ENCODE measurements around the gene C2orf92. TPM values are rescaled to one million over a fixed set of nuclear protein-coding genes. Genes with fewer than 3 reads are reported as not detected.

Gene C2orf92
- total and polyA plus RNA-seq, 2 experiments from 2014 or later, result 1.1 to 1.2 TPM

DNA sequence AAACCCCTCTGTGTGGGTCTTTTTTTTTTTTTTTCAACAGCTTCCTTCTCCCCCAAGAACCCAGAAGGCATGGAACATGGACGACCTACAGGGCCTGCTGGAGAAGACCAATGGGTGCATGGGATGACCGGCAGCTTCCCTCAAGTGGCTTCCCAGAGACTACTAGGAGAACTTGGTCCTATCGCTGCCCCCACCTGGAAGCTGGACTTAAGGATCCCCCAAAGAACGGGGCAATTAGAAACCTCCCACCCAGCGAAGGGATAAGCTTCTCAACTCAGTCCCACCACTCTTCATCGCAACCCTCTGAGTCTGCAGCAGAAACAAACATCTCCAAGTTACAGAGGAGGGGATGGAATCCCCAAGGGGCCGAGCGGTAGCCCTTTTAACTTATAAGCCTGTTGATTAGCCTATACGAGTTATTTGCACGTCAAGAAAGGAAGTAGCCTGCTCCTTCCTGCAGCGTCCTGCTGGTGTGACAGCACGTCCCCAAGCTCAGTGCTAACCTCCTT lies 7.1 kb upstream of the C2orf92 start:
- peak overlapping the region; percentile 77 for H3K4me3 ChIP-seq
- no peaks in the 10 kb centered on the region for H4K20me1 ChIP-seq (ENCODE audit: insufficient read depth)
- H3K4me2 ChIP-seq (ENCODE audit: unreplicated experiment), result peak overlapping the region; percentile 97
- H3K9ac ChIP-seq, result peak overlapping the region; percentile 86
- H3K79me2 ChIP-seq (ENCODE audit: insufficient read depth), result peaks cover 40% of the 10 kb centered on the region
- H3K27me3 ChIP-seq (replicated peaks; ENCODE audit: insufficient read depth), result no peaks in the 10 kb centered on the region
- no peaks in the 10 kb centered on the region; the same call in 1 of the 2 replicates for H3K36me3 ChIP-seq (ENCODE audit: low read depth)
- peak overlapping the region; percentile 98 for H3K27ac ChIP-seq
- in situ Hi-C loops (cut with MboI), result no loop called here
- TF ChIP-seq EZH2phosphoT487 (IDR thresholded peaks at IDR 0.05; ENCODE audit: insufficient read depth, low read depth) (no peak), EZH2 (IDR thresholded peaks at IDR 0.05; ENCODE audit: insufficient read depth, poor library complexity, severe bottlenecking) (no peak)
- H3K4me1 ChIP-seq (ENCODE audit: insufficient read depth), result peaks cover 14% of the 10 kb centered on the region
- WGBS, 2 experiments (ENCODE audit: low coverage in 1 of 2, low lambda C conversion rate in 2 of 2, missing lambda C conversion rate in 2 of 2), result 32 to 38% methylated on average over 12 of the region's 12 CpGs
- no peak for DNase-seq
- H3F3A ChIP-seq (ENCODE audit: insufficient read depth), result peaks cover 20% of the 10 kb centered on the region
- no peaks in the 10 kb centered on the region for H3K9me3 ChIP-seq (ENCODE audit: low read depth)
- no peaks in the 10 kb centered on the region for H3K9me2 ChIP-seq (ENCODE audit: insufficient read depth)
- peak overlapping the region; percentile 80 for H2AFZ ChIP-seq

DNA sequence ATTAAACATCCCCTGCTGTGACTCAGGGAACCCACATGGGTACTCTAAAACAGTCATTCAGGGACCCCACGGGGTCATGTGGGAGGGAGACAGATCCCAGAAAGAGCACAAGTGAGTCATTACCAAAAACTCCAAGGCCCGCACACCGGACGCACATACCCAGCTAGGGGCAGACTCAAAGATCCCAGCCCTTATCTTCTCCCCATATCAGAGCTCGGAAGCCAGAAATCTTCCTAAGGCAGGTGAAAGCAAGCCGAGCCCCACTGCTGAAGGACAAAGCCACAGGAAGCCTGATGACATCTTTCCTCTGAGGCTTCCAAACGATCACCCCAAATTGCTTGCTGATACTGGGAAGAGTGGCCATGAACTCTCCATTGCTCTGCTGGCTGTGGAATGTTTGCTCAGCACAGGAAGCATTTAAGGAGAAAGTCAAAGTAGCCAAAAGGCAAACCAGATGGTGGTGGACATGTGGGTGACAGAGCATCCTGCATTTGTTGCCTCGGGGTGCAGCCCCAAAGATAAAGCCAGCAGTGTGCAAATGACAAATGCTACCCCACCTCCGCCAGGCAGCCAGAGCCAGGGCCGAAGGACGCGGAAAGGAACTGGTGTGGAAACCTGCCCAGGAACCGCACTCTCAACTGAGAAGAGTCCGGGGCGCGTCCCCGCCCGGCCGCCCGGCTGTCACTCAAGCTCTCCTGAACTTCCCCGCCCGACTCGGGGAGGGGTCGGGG lies 6.5 kb upstream of the C2orf92 start:
- Histone ChIP-seq H4K20me1 (ENCODE audit: insufficient read depth) (no peaks in the 10 kb centered on the region), H3K9ac (peak overlapping the region; percentile 86), H3K9me2 (ENCODE audit: insufficient read depth) (no peaks in the 10 kb centered on the region), H3K27me3 (replicated peaks; ENCODE audit: insufficient read depth) (no peaks in the 10 kb centered on the region), H3K36me3 (ENCODE audit: low read depth) (no peaks in the 10 kb centered on the region), H3F3A (ENCODE audit: insufficient read depth) (peaks cover 20% of the 10 kb centered on the region), H3K4me1 (ENCODE audit: insufficient read depth) (peaks cover 14% of the 10 kb centered on the region), H3K4me3 (peak overlapping the region; percentile 77), H3K27ac (peak overlapping the region; percentile 98), H3K4me2 (ENCODE audit: unreplicated experiment) (peak overlapping the region; percentile 97), H3K9me3 (ENCODE audit: low read depth) (no peaks in the 10 kb centered on the region), H2AFZ (peak overlapping the region; percentile 80), H3K79me2 (ENCODE audit: insufficient read depth) (peaks cover 40% of the 10 kb centered on the region)
- in situ Hi-C loops (cut with MboI), result no loop called here
- TF ChIP-seq EZH2 (IDR thresholded peaks at IDR 0.05; ENCODE audit: insufficient read depth, poor library complexity, severe bottlenecking), result no peak
- no peak for TF ChIP-seq EZH2phosphoT487 (IDR thresholded peaks at IDR 0.05; ENCODE audit: insufficient read depth, low read depth)
- DNase-seq, result peak; percentile 93
- 0% methylated on average over 13 to 24 of the region's 24 CpGs for WGBS, 2 experiments (ENCODE audit: low coverage in 1 of 2, low lambda C conversion rate in 2 of 2, missing lambda C conversion rate in 2 of 2)

GRCh38 chr2:97663626-97663961 lies 5.9 kb upstream of the C2orf92 start:
- in situ Hi-C loops (cut with MboI), result no loop called here
- Histone ChIP-seq H3K4me2 (ENCODE audit: unreplicated experiment) (peak overlapping the region; percentile 97), H4K20me1 (ENCODE audit: insufficient read depth) (no peaks in the 10 kb centered on the region), H3K9me3 (ENCODE audit: low read depth) (no peaks in the 10 kb centered on the region), H3K27ac (peak overlapping the region; percentile 98), H3K9ac (peak overlapping the region; percentile 86), H3K79me2 (ENCODE audit: insufficient read depth) (peaks cover 38% of the 10 kb centered on the region), H3K27me3 (replicated peaks; ENCODE audit: insufficient read depth) (no peaks in the 10 kb centered on the region), H3F3A (ENCODE audit: insufficient read depth) (peaks cover 20% of the 10 kb centered on the region), H3K4me1 (ENCODE audit: insufficient read depth) (peaks cover 14% of the 10 kb centered on the region), H3K9me2 (ENCODE audit: insufficient read depth) (no peaks in the 10 kb centered on the region), H2AFZ (peak overlapping the region; percentile 80), H3K4me3 (peak overlapping the region; percentile 77), H3K36me3 (ENCODE audit: low read depth) (no peaks in the 10 kb centered on the region)
- TF ChIP-seq EZH2phosphoT487 (IDR thresholded peaks at IDR 0.05; ENCODE audit: insufficient read depth, low read depth), result no peak
- TF ChIP-seq EZH2 (IDR thresholded peaks at IDR 0.05; ENCODE audit: insufficient read depth, poor library complexity, severe bottlenecking), result no peak
- 0 to 5% methylated on average over 23 to 45 of the region's 46 CpGs for WGBS, 2 experiments (ENCODE audit: low coverage in 1 of 2, low lambda C conversion rate in 2 of 2, missing lambda C conversion rate in 2 of 2)
- no peak for DNase-seq

- TF ChIP-seq EZH2 (IDR thresholded peaks at IDR 0.05; ENCODE audit: insufficient read depth, poor library complexity, severe bottlenecking), result no peak
- no peak for TF ChIP-seq EZH2phosphoT487 (IDR thresholded peaks at IDR 0.05; ENCODE audit: insufficient read depth, low read depth)
- H3K4me2 ChIP-seq (ENCODE audit: unreplicated experiment), result peak within 1 kb of the TSS; percentile 97
- peaks cover 33% of the 10 kb centered on the region for H3K79me2 ChIP-seq (ENCODE audit: insufficient read depth)
- no peaks in the 10 kb centered on the region for H3K27me3 ChIP-seq (replicated peaks; ENCODE audit: insufficient read depth)
- no peaks in the 10 kb centered on the region for H4K20me1 ChIP-seq (ENCODE audit: insufficient read depth)
- H3F3A ChIP-seq (ENCODE audit: insufficient read depth), result peaks cover 20% of the 10 kb centered on the region
- in situ Hi-C loops (cut with MboI), result no loop called here
- peak within 1 kb of the TSS; percentile 77 for H3K4me3 ChIP-seq
- H3K36me3 ChIP-seq (ENCODE audit: low read depth), result no peaks in the 10 kb centered on the region
- H3K4me1 ChIP-seq (ENCODE audit: insufficient read depth), result peaks cover 14% of the 10 kb centered on the region
- H2AFZ ChIP-seq, result peak within 1 kb of the TSS; percentile 95
- 1 to 2% methylated on average over 41 to 55 of the region's 60 CpGs for WGBS, 2 experiments (ENCODE audit: low coverage in 1 of 2, low lambda C conversion rate in 2 of 2, missing lambda C conversion rate in 2 of 2)
- DNase-seq, result peak; percentile 99
- no peaks in the 10 kb centered on the region for H3K9me3 ChIP-seq (ENCODE audit: low read depth)
- H3K27ac ChIP-seq, result peak within 1 kb of the TSS; percentile 98
- no peaks in the 10 kb centered on the region for H3K9me2 ChIP-seq (ENCODE audit: insufficient read depth)
- H3K9ac ChIP-seq, result peak within 1 kb of the TSS; percentile 86
Observed at GRCh38 chr2:97663962-97664635, 5.4 kb upstream of the C2orf92 start, which contains the start of gene ACTR1B. Gene ACTR1B (minus strand): TSS chr2:97664044. CDS start chr2:97663890, 154 bp downstream.

Measured in GM23248 (cell line).